MG63 (cell line): ENCODE data around the gene OPHN1. TPM values are rescaled to one million over a fixed set of nuclear protein-coding genes. Genes with fewer than 3 reads are reported as not detected.

Source experiments
- DNase-seq: peaks from one replicate; pipeline ENCODE4 v3.0.0-alpha.2; 2020
- H3K27me3 ChIP-seq: fragments of 250-450 bp; sonication (Bioruptor Pico); 2 replicates; pipeline ENCODE4 v1.5.1; 2020; ENCODE audit warnings: mild to moderate bottlenecking, moderate library complexity
- H3K36me3 ChIP-seq: fragments of 250-450 bp; sonication (Bioruptor Pico); 2 replicates; pipeline ENCODE4 v1.5.1; 2020; ENCODE audit warnings: mild to moderate bottlenecking, moderate library complexity
- H3K4me3 ChIP-seq: fragments of 250-450 bp; sonication (Bioruptor Pico); 2 replicates; pipeline ENCODE4 v1.5.1; 2020; ENCODE audit warnings: mild to moderate bottlenecking, moderate library complexity
- H3K9me3 ChIP-seq: fragments of 250-450 bp; sonication (Bioruptor Pico); 2 replicates; pipeline ENCODE4 v1.5.1; 2020; ENCODE audit warnings: mild to moderate bottlenecking, moderate library complexity
- total RNA-seq: library from RNA; depleted of rRNA; stranded (reverse); fragments of >200 nt; shearing (Covaris generic); gene quantifications from 2 replicates; pipeline ENCODE4 v1.2.3, GENCODE V29; 2014; ENCODE audit warnings: low replicate concordance

OPHN1 gene
- total RNA-seq, 1 experiment from 2014 or later: 2.4 TPM

- Histone ChIP-seq H3K9me3 (no peaks in the 10 kb centered on the region), H3K27me3 (no peaks in the 10 kb centered on the region), H3K36me3 (no peaks in the 10 kb centered on the region), H3K4me3 (no peak overlapping the region)
- DNase-seq: no peak
These were observed 183.9 kb downstream of the OPHN1 start for GRCh38 chrX:68249401-68249831.

GRCh38 chrX:68238568-68238967, 194.7 kb downstream of the OPHN1 start:
- Histone ChIP-seq H3K36me3 (no peaks in the 10 kb centered on the region), H3K27me3 (no peaks in the 10 kb centered on the region), H3K4me3 (no peak overlapping the region), H3K9me3 (no peaks in the 10 kb centered on the region)
- no peak for DNase-seq

- H3K9me3 ChIP-seq: no peaks in the 10 kb centered on the region
- H3K27me3 ChIP-seq: no peaks in the 10 kb centered on the region
- no peaks in the 10 kb centered on the region for H3K36me3 ChIP-seq
- no peak overlapping the region for H3K4me3 ChIP-seq
- no peak for DNase-seq
These were observed 199.0 kb downstream of the OPHN1 start for GRCh38 chrX:68234171-68234910.

GRCh38 chrX:68232206-68232605, 201.1 kb downstream of the OPHN1 start:
- H3K27me3 ChIP-seq: no peaks in the 10 kb centered on the region
- DNase-seq: no peak
- no peak overlapping the region for H3K4me3 ChIP-seq
- no peaks in the 10 kb centered on the region for H3K36me3 ChIP-seq
- H3K9me3 ChIP-seq: no peaks in the 10 kb centered on the region

- no peak for DNase-seq
- Histone ChIP-seq H3K4me3 (no peak overlapping the region), H3K36me3 (no peaks in the 10 kb centered on the region), H3K9me3 (no peaks in the 10 kb centered on the region), H3K27me3 (no peaks in the 10 kb centered on the region)
These were observed 224.3 kb downstream of the OPHN1 start for GRCh38 chrX:68209008-68209407.

- H3K27me3 ChIP-seq: no peaks in the 10 kb centered on the region
- H3K36me3 ChIP-seq: no peaks in the 10 kb centered on the region
- H3K4me3 ChIP-seq: no peak overlapping the region
- H3K9me3 ChIP-seq: no peaks in the 10 kb centered on the region
- DNase-seq: no peak
These were observed 228.7 kb downstream of the OPHN1 start for GRCh38 chrX:68204521-68205038.

GRCh38 chrX:68203646-68204045, 229.6 kb downstream of the OPHN1 start:
- no peak for DNase-seq
- H3K9me3 ChIP-seq: no peaks in the 10 kb centered on the region

GRCh38 chrX:68203211-68203610, 230.1 kb downstream of the OPHN1 start:
- no peak overlapping the region for H3K4me3 ChIP-seq

More at GRCh38 chrX:68203646-68204045, 229.6 kb downstream of the OPHN1 start:
- no peaks in the 10 kb centered on the region for H3K36me3 ChIP-seq
- H3K27me3 ChIP-seq: no peaks in the 10 kb centered on the region
- no peak overlapping the region for H3K4me3 ChIP-seq

GRCh38 chrX:68199062-68199848, 234.0 kb downstream of the OPHN1 start:
- no peaks in the 10 kb centered on the region for H3K9me3 ChIP-seq
- DNase-seq: no peak
- no peaks in the 10 kb centered on the region for H3K27me3 ChIP-seq
- no peak overlapping the region for H3K4me3 ChIP-seq
- H3K36me3 ChIP-seq: no peaks in the 10 kb centered on the region

More at GRCh38 chrX:68203211-68203610, 230.1 kb downstream of the OPHN1 start:
- H3K36me3 ChIP-seq: no peaks in the 10 kb centered on the region
- DNase-seq: no peak
- no peaks in the 10 kb centered on the region for H3K9me3 ChIP-seq
- no peaks in the 10 kb centered on the region for H3K27me3 ChIP-seq

GRCh38 chrX:68196939-68197791, 236.1 kb downstream of the OPHN1 start:
- DNase-seq: peak; percentile 5
- Histone ChIP-seq H3K27me3 (no peaks in the 10 kb centered on the region), H3K36me3 (no peaks in the 10 kb centered on the region), H3K9me3 (no peaks in the 10 kb centered on the region), H3K4me3 (no peak overlapping the region)

- Histone ChIP-seq H3K36me3 (no peaks in the 10 kb centered on the region), H3K4me3 (no peak overlapping the region), H3K27me3 (no peaks in the 10 kb centered on the region), H3K9me3 (no peaks in the 10 kb centered on the region)
- DNase-seq: no peak
These were observed 237.7 kb downstream of the OPHN1 start for GRCh38 chrX:68195561-68195960.

GRCh38 chrX:68193786-68194185, 239.5 kb downstream of the OPHN1 start:
- Histone ChIP-seq H3K9me3 (no peaks in the 10 kb centered on the region), H3K4me3 (no peak overlapping the region), H3K36me3 (no peaks in the 10 kb centered on the region), H3K27me3 (no peaks in the 10 kb centered on the region)
- DNase-seq: no peak

GRCh38 chrX:68193234-68193633, 240.1 kb downstream of the OPHN1 start:
- Histone ChIP-seq H3K4me3 (no peak overlapping the region), H3K36me3 (no peaks in the 10 kb centered on the region), H3K27me3 (no peaks in the 10 kb centered on the region), H3K9me3 (no peaks in the 10 kb centered on the region)
- DNase-seq: no peak

- Histone ChIP-seq H3K9me3 (no peaks in the 10 kb centered on the region), H3K27me3 (no peaks in the 10 kb centered on the region), H3K36me3 (no peaks in the 10 kb centered on the region), H3K4me3 (no peak overlapping the region)
- no peak for DNase-seq
These were observed 242.5 kb downstream of the OPHN1 start for GRCh38 chrX:68190799-68191198.

GRCh38 chrX:68186552-68187262, 246.6 kb downstream of the OPHN1 start:
- Histone ChIP-seq H3K27me3 (no peaks in the 10 kb centered on the region), H3K9me3 (no peaks in the 10 kb centered on the region), H3K4me3 (no peak overlapping the region), H3K36me3 (no peaks in the 10 kb centered on the region)
- no peak for DNase-seq

- no peak for DNase-seq
- no peaks in the 10 kb centered on the region for H3K9me3 ChIP-seq
- no peak overlapping the region for H3K4me3 ChIP-seq
- H3K36me3 ChIP-seq: no peaks in the 10 kb centered on the region
- no peaks in the 10 kb centered on the region for H3K27me3 ChIP-seq
These were observed 248.1 kb downstream of the OPHN1 start for GRCh38 chrX:68185161-68185560.
